SK-N-SH (cell line): Measurements from ENCODE around the gene RASGRF2. TPM values are rescaled to one million over a fixed set of nuclear protein-coding genes. Genes with fewer than 3 reads are reported as not detected.

Experiments used
- CTCF ChIA-PET: fragments of 300-600, 350-600 bp; formaldehyde crosslinking; extraction: SDS; loops from one replicate; lab custom pipeline; 2021; lab: Yijun Ruan, JAX
- POLR2A ChIA-PET: fragments of 350-600 bp; sonication (Branson Sonifier 250); formaldehyde crosslinking; extraction: SDS; loops from one replicate; lab custom pipeline; 2020; ENCODE audit warnings: antibody characterized with exemption, inconsistent platforms; lab: Yijun Ruan, JAX
- DNase-seq: peaks from one replicate; pipeline ENCODE4 v3.0.0; 2012
- H2AFZ ChIP-seq: fragments of 200-600 bp; sonication (generic); 2 replicates; pipeline ENCODE4 v1.8.1; 2016; ENCODE audit warnings: antibody characterized with exemption, mild to moderate bottlenecking, low read depth
- H3F3A ChIP-seq: fragments of 200-600 bp; sonication (generic); replicated peaks from 2 replicates; pipeline ENCODE3; 2016; ENCODE audit warnings: antibody characterized with exemption, mild to moderate bottlenecking; ENCODE audit not compliant: insufficient read depth
- H3K27ac ChIP-seq, 2 experiments: fragments of 200-500 bp in 1 of 2; fragments of 200-600 bp in 1 of 2; sonication (Bioruptor generic) in 1 of 2; sonication (generic), shearing (Covaris generic) in 1 of 2; 2 replicates each; pipeline versions ENCODE4 v1.5.1 to v1.6.1; 2014 to 2016; ENCODE audit warnings: low read depth in 2 of 2, inconsistent platforms in 1 of 2, low read length in 1 of 2, mild to moderate bottlenecking in 1 of 2, mixed read lengths in 1 of 2
- H3K27me3 ChIP-seq: fragments of 200-600 bp; sonication (generic), shearing (Covaris generic); 2 replicates; pipeline ENCODE4 v1.6.1; 2016; ENCODE audit warnings: mixed run types; ENCODE audit not compliant: insufficient read depth
- H3K36me3 ChIP-seq, 2 experiments: fragments of 200-500 bp in 1 of 2; fragments of 200-600 bp in 1 of 2; sonication (Bioruptor generic) in 1 of 2; sonication (generic) in 1 of 2; replicated peaks in 1 of 2; 2 replicates each; pipeline versions ENCODE3 to v1.5.1; 2014 to 2016; ENCODE audit warnings: low read length in 1 of 2, mild to moderate bottlenecking in 1 of 2; ENCODE audit not compliant: insufficient read depth in 2 of 2, control insufficient read depth in 1 of 2
- H3K4me1 ChIP-seq, 2 experiments: fragments of 200-500 bp in 1 of 2; fragments of 200-600 bp in 1 of 2; sonication (Bioruptor generic) in 1 of 2; sonication (generic), shearing (Covaris generic) in 1 of 2; 2 replicates each; pipeline versions ENCODE4 v1.5.1 to v1.6.1; 2014 to 2016; ENCODE audit warnings: low read depth in 1 of 2, low read length in 1 of 2, mixed run types in 1 of 2; ENCODE audit not compliant: insufficient read depth in 2 of 2, control insufficient read depth in 1 of 2
- H3K4me2 ChIP-seq: fragments of 200-600 bp; sonication (generic), shearing (Covaris generic); 2 replicates; pipeline ENCODE4 v1.6.1; 2017; ENCODE audit warnings: mixed run types
- H3K4me3 ChIP-seq, 2 experiments: fragments of 200-500 bp in 1 of 2; fragments of 200-600 bp in 1 of 2; sonication (Bioruptor generic) in 1 of 2; sonication (generic), shearing (Covaris generic) in 1 of 2; 2 replicates each; pipeline versions ENCODE4 v1.5.1 to v1.8.1; 2014 to 2016; ENCODE audit warnings: low read depth in 2 of 2, inconsistent platforms in 1 of 2, low read length in 1 of 2, mild to moderate bottlenecking in 1 of 2, mixed read lengths in 1 of 2, moderate library complexity in 1 of 2
- H3K79me2 ChIP-seq: fragments of 200-600 bp; sonication (generic); 2 replicates; pipeline ENCODE4 v1.8.1; 2017; ENCODE audit warnings: mild to moderate bottlenecking; ENCODE audit not compliant: insufficient read depth
- H3K9ac ChIP-seq: fragments of 200-600 bp; sonication (generic); 2 replicates; pipeline ENCODE4 v1.6.1; 2017; ENCODE audit warnings: mixed run types
- H3K9me2 ChIP-seq: fragments of 200-600 bp; sonication (generic); 2 replicates; pipeline ENCODE4 v1.6.1; 2017; ENCODE audit warnings: mixed run types
- H3K9me3 ChIP-seq: fragments of 200-600 bp; sonication (generic); 2 replicates; pipeline ENCODE4 v1.6.1; 2017; ENCODE audit warnings: mixed run types, mild to moderate bottlenecking, moderate library complexity
- H4K20me1 ChIP-seq: fragments of 200-600 bp; sonication (generic); 2 replicates; pipeline ENCODE4 v1.6.1; 2017; ENCODE audit warnings: mild to moderate bottlenecking, mixed run types; ENCODE audit not compliant: insufficient read depth
- CHD2 ChIP-seq: fragments of 150-350 bp; IDR thresholded peaks from 2 replicates; pipeline ENCODE4 v1.6.1; 2018; ENCODE audit warnings: low read length; ENCODE audit not compliant: partially characterized antibody
- FOSL2 ChIP-seq: IDR thresholded peaks from 2 replicates; pipeline ENCODE4 v1.4.0; 2012; ENCODE audit warnings: low read depth, mild to moderate bottlenecking, moderate library complexity, borderline replicate concordance
- FOXJ3 ChIP-seq: sonication (generic); formaldehyde crosslinking; IDR thresholded peaks from 2 replicates; pipeline ENCODE4 v1.5.1; 2020; ENCODE audit warnings: mild to moderate bottlenecking, missing genetic modification reagents
- GABPA ChIP-seq: IDR thresholded peaks from 2 replicates; pipeline ENCODE4 v1.4.0; 2012; ENCODE audit warnings: low read depth, mild to moderate bottlenecking
- GATA2 ChIP-seq: sonication (generic); formaldehyde crosslinking; IDR thresholded peaks from 2 replicates; pipeline ENCODE4 v1.5.0; 2020; ENCODE audit warnings: mild to moderate bottlenecking, missing genetic modification reagents
- JUND ChIP-seq: IDR thresholded peaks from 2 replicates; pipeline ENCODE4 v1.4.0; 2012
- MEF2A ChIP-seq: IDR thresholded peaks from 2 replicates; pipeline ENCODE4 v1.4.0; 2012; ENCODE audit warnings: low read depth, borderline replicate concordance
- NFIC ChIP-seq: IDR thresholded peaks from 2 replicates; pipeline ENCODE4 v1.4.0; 2012; ENCODE audit warnings: borderline replicate concordance
- POLR2AphosphoS5 ChIP-seq: IDR thresholded peaks from 2 replicates; pipeline ENCODE4 v1.6.1; 2012; ENCODE audit warnings: low read depth, low read length
- RAD21 ChIP-seq: IDR thresholded peaks from 2 replicates; pipeline ENCODE4 v1.6.1; 2012; ENCODE audit warnings: mild to moderate bottlenecking, low read length
- RCOR1 ChIP-seq: fragments of 150-350 bp; IDR thresholded peaks from 2 replicates; pipeline ENCODE4 v1.6.1; 2017; ENCODE audit warnings: antibody characterized with exemption, low read length
- RXRA ChIP-seq: IDR thresholded peaks from 2 replicates; pipeline ENCODE4 v1.4.0; 2012; ENCODE audit warnings: low read depth, mild to moderate bottlenecking, borderline replicate concordance
- SIN3A ChIP-seq: IDR thresholded peaks from 2 replicates; pipeline ENCODE4 v1.6.1; 2012; ENCODE audit warnings: low read depth, mild to moderate bottlenecking, low read length, moderate library complexity, borderline replicate concordance
- TCF12 ChIP-seq: IDR thresholded peaks from 2 replicates; pipeline ENCODE4 v1.4.0; 2012
- WGBS: methylation state at CpG from one replicate; pipeline ENCODE4 v1.1.6; 2017; ENCODE audit warnings: low lambda C conversion rate; 5-methylcytosine and 5-hydroxymethylcytosine counted together
- polyA plus RNA-seq, 3 experiments: library from polyadenylated mRNA; depleted of rRNA; stranded (reverse); fragments of >200 nt; gene quantifications; 2 replicates each; pipeline ENCODE4 v1.2.3, GENCODE V29; 2012
- TF ChIP-seq, protein P1 (sequence below): IDR thresholded peaks from 2 replicates; pipeline ENCODE4 v1.6.1; 2012; ENCODE audit warnings: mild to moderate bottlenecking, low read depth, low read length, moderate library complexity
- TF ChIP-seq, protein P2 (sequence below): IDR thresholded peaks from 2 replicates; pipeline ENCODE4 v1.4.0; 2012; ENCODE audit warnings: low read depth
- TF ChIP-seq, protein P3 (sequence below): IDR thresholded peaks from 2 replicates; pipeline ENCODE4 v1.4.0; 2012; ENCODE audit warnings: low read depth, borderline replicate concordance

The RASGRF2 gene
- polyA plus RNA-seq, 1 of the 3 experiments (the other 2 are of a cell fraction): under 0.01 TPM

DNA sequence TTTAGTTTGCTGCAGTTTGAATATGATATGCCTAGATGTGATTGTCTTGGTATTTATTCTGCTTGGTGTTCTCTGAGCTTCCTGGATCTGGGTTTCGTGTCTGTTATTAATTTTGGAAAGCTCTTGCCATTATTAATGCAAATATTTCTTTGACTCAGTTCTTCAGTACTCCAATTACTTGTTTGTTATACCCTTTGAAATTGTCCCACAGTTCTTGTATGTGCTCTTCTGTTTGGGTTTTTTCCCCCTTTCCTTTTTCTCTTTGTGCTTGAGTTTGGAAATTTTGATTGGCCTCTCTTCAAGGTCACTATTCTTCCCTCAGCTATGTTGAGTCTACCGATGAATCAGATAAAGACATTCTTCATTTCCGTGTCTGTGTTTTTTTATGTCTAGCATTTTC is 176.4 kb downstream of the RASGRF2 start:
- no peaks in the 10 kb centered on the region for H3K79me2 ChIP-seq
- no peak for TF ChIP-seq FOXJ3 (CRISPR knock-in tag)
- TF ChIP-seq, all 33 proteins: peak for 0
- ChIA-PET POLR2A (no interaction called here), CTCF (no interaction called here)
- H3K9me3 ChIP-seq: no peaks in the 10 kb centered on the region
- H3K4me3 ChIP-seq: no peak overlapping the region
- H3F3A ChIP-seq: peaks cover 2% of the 10 kb centered on the region
- H2AFZ ChIP-seq: no peak overlapping the region
- H3K9ac ChIP-seq: no peak overlapping the region
- no peak overlapping the region for H3K4me2 ChIP-seq
- DNase-seq: no peak
- H3K27ac ChIP-seq: no peak overlapping the region
- no peaks in the 10 kb centered on the region for H3K36me3 ChIP-seq
- no peaks in the 10 kb centered on the region for H4K20me1 ChIP-seq
- WGBS: 59% methylated on average over 3 of the region's 3 CpGs
- H3K27me3 ChIP-seq: no peaks in the 10 kb centered on the region
- H3K4me1 ChIP-seq: peaks cover 0 to 13% of the 10 kb centered on the region in 2 experiments; a peak in 2 of 4 replicates
- no peaks in the 10 kb centered on the region for H3K9me2 ChIP-seq

DNA sequence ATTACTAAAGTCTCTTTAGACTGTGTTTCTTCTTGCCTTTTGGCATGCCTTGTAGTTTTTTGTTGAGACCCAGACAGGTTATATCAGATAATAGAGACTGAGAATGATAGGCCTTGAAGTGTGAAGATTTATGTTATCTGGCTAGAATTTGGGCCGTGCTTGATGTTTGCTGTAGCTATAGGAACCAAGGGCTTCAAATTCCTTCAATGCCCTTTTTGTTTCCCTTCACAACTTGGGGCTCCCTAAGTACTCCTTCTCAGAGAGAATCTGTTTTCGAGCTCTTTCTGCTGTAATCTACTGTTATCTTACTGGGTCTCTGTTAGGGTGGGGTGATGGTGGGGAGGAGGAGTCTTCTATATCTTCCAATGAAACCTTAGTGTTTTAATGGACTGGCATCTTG is 177.7 kb downstream of the RASGRF2 start:
- Histone ChIP-seq H3K4me1 (peaks cover 0 to 18% of the 10 kb centered on the region in 2 experiments; a peak in 2 of 4 replicates), H3K36me3 (no peaks in the 10 kb centered on the region), H3F3A (peaks cover 2% of the 10 kb centered on the region), H4K20me1 (no peaks in the 10 kb centered on the region), H3K9me3 (no peaks in the 10 kb centered on the region), H3K27ac (no peak overlapping the region), H3K27me3 (no peaks in the 10 kb centered on the region), H3K4me3 (no peak overlapping the region), H3K9ac (no peak overlapping the region), H3K9me2 (no peaks in the 10 kb centered on the region)
- WGBS: 68% methylated on average over 2 of the region's 2 CpGs
- POLR2A ChIA-PET: no interaction called here
- no peak for DNase-seq
- TF ChIP-seq MEF2A (no peak), FOSL2 (no peak), RAD21 (no peak), JUND (no peak), GABPA (no peak), SIN3A (no peak), TCF12 (no peak), CHD2 (no peak), FOXJ3 (CRISPR knock-in tag) (no peak), NFIC (no peak), RCOR1 (no peak), RXRA (no peak), GATA2 (CRISPR knock-in tag) (no peak), POLR2AphosphoS5 (no peak)
- TF ChIP-seq, protein P1, sequence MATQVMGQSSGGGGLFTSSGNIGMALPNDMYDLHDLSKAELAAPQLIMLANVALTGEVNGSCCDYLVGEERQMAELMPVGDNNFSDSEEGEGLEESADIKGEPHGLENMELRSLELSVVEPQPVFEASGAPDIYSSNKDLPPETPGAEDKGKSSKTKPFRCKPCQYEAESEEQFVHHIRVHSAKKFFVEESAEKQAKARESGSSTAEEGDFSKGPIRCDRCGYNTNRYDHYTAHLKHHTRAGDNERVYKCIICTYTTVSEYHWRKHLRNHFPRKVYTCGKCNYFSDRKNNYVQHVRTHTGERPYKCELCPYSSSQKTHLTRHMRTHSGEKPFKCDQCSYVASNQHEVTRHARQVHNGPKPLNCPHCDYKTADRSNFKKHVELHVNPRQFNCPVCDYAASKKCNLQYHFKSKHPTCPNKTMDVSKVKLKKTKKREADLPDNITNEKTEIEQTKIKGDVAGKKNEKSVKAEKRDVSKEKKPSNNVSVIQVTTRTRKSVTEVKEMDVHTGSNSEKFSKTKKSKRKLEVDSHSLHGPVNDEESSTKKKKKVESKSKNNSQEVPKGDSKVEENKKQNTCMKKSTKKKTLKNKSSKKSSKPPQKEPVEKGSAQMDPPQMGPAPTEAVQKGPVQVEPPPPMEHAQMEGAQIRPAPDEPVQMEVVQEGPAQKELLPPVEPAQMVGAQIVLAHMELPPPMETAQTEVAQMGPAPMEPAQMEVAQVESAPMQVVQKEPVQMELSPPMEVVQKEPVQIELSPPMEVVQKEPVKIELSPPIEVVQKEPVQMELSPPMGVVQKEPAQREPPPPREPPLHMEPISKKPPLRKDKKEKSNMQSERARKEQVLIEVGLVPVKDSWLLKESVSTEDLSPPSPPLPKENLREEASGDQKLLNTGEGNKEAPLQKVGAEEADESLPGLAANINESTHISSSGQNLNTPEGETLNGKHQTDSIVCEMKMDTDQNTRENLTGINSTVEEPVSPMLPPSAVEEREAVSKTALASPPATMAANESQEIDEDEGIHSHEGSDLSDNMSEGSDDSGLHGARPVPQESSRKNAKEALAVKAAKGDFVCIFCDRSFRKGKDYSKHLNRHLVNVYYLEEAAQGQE: no peak
- TF ChIP-seq, protein P2, sequence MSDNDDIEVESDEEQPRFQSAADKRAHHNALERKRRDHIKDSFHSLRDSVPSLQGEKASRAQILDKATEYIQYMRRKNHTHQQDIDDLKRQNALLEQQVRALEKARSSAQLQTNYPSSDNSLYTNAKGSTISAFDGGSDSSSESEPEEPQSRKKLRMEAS: no peak
- TF ChIP-seq, protein P3, sequence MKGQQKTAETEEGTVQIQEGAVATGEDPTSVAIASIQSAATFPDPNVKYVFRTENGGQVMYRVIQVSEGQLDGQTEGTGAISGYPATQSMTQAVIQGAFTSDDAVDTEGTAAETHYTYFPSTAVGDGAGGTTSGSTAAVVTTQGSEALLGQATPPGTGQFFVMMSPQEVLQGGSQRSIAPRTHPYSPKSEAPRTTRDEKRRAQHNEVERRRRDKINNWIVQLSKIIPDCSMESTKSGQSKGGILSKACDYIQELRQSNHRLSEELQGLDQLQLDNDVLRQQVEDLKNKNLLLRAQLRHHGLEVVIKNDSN: no peak
- TF ChIP-seq, all 33 proteins: peak for 0
- CTCF ChIA-PET: interaction anchor here (1.0 kb wide), 1 partner anchor 57 kb away, joined by 4 read pairs; no protein-coding TSS in a partner anchor
- H2AFZ ChIP-seq: no peak overlapping the region
- no peaks in the 10 kb centered on the region for H3K79me2 ChIP-seq
- H3K4me2 ChIP-seq: no peak overlapping the region
